Activated CD4-positive, alpha-beta T cell treated with anti-CD3 and anti-CD28 coated beads for 4 hours (primary cell): ENCODE data around the gene GPBP1L1.
"Not testable (repeated sequence)": the region's sequence is repeated elsewhere in the genome, so short reads cannot be mapped to it uniquely, and the experiment has no call there.

ENCODE experiments used
- DNase-seq, 2 donors: peaks; one replicate each; pipeline ENCODE4 v3.0.0-alpha.2; 2020

The GPBP1L1 gene

GRCh38 chr1:45686288-45687013 lies at the start of gene GPBP1L1:
GPBP1L1 (minus strand) TSS chr1:45686533; CDS start chr1:45659087, 27,446 bp downstream.
- peak; percentile 98 for DNase-seq

- no peak for DNase-seq
Measured at GRCh38 chr1:45730780-45731319, 44.5 kb upstream of the GPBP1L1 start.

DNA sequence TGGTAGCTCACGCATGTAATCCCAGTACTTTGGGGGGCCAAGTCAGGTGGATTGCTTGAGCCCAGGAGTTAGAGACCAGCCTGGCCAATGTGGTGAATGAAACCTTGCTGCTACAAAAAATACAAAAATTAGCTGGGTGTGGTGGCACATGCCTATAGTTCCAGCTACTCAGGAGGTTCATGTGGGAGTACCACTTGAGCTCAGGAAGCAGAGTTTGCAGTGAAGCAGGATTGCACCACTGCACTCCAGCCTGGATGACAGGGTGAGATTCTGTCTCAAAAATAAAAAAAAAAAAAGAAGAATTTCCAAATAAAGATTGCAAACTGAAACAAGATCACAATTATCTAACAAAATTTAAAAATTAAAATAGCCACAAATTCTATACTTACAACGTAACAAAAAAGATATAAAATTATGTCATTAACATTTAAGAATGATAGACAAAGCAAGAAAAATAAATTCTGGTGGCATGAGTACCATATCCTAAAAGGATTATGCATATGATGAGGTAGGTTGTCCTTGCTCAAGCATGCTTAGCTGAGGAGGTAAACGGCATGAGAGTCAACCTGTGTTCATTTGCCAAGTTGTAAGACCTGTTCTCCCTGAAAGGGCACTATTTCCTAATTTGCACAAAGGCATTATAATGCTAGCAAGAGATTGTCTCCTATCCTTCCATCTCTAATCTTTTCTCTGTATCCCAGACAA lies 43.9 kb upstream of the GPBP1L1 start:
- no peak for DNase-seq

DNA sequence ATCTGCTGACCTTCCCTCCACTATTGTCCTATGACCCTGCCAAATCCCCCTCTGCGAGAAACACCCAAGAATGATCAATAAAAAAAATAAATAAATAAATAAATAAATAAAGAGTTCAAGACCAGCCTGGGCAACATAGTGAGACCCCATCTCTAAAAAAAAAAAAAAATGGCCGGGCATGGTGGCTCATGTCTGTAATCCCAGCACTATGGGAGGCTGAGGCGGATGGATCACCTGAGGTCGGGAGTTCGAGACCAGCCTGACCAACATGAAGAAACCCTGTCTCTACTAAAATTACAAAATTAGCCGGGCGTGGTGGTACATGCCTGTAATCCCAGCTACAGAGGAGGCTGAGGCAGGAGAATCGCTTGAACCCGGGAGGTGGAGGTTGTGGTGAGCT lies 39.7 kb upstream of the GPBP1L1 start:
- DNase-seq, result not testable (repeated sequence)

DNA sequence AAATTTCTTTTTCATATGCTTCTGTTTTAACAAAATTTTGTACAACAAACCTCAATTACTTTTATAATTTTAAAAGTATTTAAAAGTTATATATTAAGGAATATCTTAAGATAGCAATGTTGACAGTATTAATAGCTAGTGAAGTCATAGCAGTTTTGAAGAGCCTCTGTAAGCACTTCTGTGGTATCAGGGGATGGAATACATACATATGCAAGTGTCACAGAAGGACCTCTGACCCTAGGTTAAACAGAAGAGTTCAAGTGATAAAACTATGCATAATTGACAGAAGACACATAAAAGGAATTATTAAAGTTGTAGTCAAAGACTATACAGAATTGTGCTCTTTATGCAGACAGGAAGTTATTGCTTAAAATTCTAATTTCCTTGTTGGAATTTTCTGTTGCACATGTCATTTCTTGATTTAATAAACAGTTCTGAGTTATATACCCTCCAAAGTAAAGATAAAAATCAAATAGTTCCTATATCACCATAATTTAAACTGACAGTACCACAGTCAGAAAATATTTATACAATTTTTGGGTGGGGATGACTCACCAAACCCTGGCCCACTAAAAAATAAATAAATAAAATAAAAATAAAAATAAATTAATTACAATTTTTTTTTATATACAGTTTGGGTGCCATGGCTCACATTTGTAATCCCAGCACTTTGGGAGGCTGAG lies 37.1 kb upstream of the GPBP1L1 start:
- no peak for DNase-seq

DNA sequence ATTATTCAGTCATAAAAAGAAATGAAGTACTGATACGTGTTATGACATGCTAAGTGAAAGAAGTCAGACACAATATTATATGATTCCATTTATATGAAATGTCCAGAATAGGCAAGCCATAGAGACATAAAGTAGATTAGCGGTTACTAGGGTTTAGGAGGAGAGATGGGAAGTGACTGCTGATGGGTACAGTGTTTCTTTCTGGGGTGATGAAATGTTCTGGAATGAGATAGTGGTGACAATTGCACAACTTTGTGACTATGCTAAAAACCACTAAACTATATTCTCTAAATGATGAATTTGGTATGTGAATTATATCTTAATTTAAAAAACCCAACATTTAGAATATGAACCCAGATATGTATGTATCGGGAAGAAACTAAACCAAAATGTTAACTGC lies 36.5 kb upstream of the GPBP1L1 start:
- DNase-seq, result no peak

- DNase-seq, result no peak
Measured at GRCh38 chr1:45721207-45721606, 34.9 kb upstream of the GPBP1L1 start.

GRCh38 chr1:45718289-45718688 lies 32.0 kb upstream of the GPBP1L1 start:
- DNase-seq, result no peak

- not testable (repeated sequence) for DNase-seq
Measured at GRCh38 chr1:45717386-45717785, 31.1 kb upstream of the GPBP1L1 start.

GRCh38 chr1:45716700-45717099 lies 30.4 kb upstream of the GPBP1L1 start:
- no peak for DNase-seq

DNA sequence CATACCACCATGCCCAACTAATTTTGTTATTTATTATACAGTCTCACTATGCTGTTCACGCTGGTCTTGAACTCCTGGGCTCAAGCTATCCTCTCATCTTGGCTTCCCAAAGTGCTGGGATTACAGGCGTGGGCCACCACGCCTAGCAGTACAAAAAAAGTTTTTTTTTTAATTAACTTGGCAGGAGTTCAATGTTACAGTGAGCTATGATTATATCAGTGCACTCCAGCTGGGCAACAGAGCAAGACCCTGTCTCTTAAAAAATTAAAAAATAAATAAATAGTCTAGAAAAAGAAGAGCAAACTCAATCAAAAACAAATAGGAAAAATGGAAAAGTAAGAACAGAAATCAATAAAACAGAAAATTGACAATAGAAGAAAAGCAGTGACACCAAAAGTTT lies 27.4 kb upstream of the GPBP1L1 start:
- no peak for DNase-seq

DNA sequence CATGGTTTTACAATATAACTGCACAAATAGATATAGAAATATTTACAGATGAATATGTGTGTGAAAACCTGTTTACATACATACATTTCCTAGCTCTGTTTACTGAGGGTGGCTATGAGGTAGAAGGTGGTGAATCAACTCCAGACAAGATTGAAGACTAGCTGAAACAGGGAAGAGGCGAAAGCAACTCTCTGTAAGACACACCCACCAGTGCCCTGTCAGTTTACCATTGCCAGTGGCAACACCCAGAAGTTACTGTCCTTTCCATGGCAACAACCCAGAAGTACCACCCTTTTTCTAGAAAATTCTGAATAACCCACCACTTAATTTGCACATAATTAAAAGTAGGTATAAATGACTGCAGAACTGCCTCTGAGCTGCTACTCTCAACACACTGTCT lies 18.3 kb upstream of the GPBP1L1 start:
- no peak for DNase-seq

GRCh38 chr1:45694823-45695222 lies 8.5 kb upstream of the GPBP1L1 start:
- DNase-seq, result no peak

DNA sequence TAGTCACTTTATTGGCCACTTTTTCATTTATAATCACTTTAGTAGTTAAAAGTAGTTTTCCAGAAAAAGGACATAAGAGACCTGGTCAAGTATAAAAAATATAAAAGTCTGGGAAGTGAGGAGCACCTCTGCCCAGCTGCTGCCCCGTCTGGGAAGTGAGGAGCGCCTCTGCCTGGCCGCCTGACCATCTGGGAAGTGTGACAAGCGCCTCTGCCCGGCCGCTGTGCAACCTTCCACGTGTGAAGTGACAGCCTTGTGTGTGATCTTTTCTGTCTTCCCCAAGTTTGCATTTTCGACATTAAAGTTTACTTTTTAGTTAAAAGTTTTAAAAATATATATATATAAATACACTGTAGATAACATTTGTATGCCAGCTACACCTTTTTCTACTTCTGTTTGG lies 7.5 kb upstream of the GPBP1L1 start:
- not testable (repeated sequence) for DNase-seq

GRCh38 chr1:45687754-45688740 lies 1.7 kb upstream of the GPBP1L1 start, which contains the start of gene TMEM69:
TMEM69 (plus strand) TSS chr1:45688181; CDS start chr1:45691069, 2,888 bp downstream.
- peak; percentile 74 to 75 for DNase-seq

GRCh38 chr1:45687014-45687753 lies 851 bp upstream of the GPBP1L1 start:
- peak; percentile 95 to 96 for DNase-seq

DNA sequence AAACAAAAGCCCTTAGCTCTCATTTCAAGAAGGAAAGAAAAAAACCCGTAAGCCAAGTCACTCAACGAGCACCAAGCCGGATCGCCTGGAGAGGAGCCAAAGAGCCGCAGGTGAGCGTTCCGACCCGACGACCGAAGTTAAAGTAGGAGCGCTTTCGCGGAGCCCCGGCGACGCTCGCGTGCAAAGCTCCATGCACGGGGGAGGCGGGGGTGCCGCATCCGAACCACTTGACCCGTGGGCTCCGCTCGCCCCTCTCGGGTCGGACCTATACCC lies 382 bp downstream of the GPBP1L1 start:
- peak; percentile 59 to 69 for DNase-seq

GRCh38 chr1:45685308-45686014 lies 872 bp downstream of the GPBP1L1 start:
- DNase-seq, result no peak

DNA sequence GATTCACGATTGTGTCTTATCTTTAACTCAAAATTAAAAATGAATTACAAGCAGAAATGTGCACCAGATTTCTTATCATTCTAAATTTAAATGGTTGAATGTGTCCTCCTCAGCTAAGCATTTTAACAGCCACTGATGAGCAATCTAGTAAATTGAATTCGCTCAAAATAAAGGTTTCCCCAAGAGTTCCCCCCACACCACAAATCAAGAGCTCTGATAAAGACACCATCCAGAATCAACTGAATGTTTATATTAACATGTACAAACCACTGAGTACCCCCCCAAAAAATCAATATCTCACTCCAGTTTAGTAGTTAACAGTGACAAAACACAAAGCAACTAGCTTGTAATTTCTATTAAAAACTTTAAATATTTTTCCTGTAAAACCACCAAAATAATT lies 1.9 kb downstream of the GPBP1L1 start:
- DNase-seq, result no peak

GRCh38 chr1:45682942-45683341 lies 3.4 kb downstream of the GPBP1L1 start:
- DNase-seq, result no peak

- DNase-seq, result no peak
Measured at GRCh38 chr1:45679123-45679522, 7.2 kb downstream of the GPBP1L1 start.
